ENCODE data around the gene CDKAL1.
A peak's percentile ranks its signal among the peaks of the same experiment; 100 is the strongest.
"Not testable (repeated sequence)": the region's sequence is repeated elsewhere in the genome, so short reads cannot be mapped to it uniquely, and the experiment has no call there.

CDKAL1 gene

DNA sequence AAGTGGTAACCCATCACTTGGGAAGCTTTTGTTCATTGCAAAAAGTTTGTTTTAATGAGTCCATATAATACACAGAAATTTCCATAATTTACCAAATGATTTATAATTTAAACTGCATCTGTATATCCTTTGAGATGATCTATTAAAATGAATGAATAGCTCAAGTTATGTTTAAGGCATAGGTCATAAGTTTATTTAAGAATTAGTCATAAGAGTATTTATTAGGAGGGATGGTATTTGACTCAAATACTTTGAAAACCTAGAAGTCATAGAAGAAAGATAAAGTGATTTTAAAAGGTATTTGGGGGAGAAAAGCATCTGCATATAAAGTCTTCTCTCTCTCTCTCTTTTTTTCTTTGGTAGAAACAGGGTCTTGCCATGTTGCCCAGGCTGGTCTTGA lies 388.5 kb downstream of the CDKAL1 start:
- H3K79me1 ChIP-seq (ENCODE audit: low read depth, low read length): no peaks in the 10 kb centered on the region
- H3K27me3 ChIP-seq (ENCODE audit: control insufficient read depth in 3 of 3, insufficient read depth in 3 of 3, low read depth in 1 of 3, low read length in 3 of 3): no peaks in the 10 kb centered on the region
- no peak overlapping the region for H4K91ac ChIP-seq (ENCODE audit: low read depth, low read length, poor library complexity)
- no peak overlapping the region for H3K4ac ChIP-seq (ENCODE audit: low read length)
- H3K27ac ChIP-seq (replicated peaks; ENCODE audit: low read length): no peak overlapping the region
- no peak overlapping the region for H2BK15ac ChIP-seq (ENCODE audit: low read length)
- no peak overlapping the region for H3K18ac ChIP-seq (ENCODE audit: low read length)
- H3K9ac ChIP-seq (ENCODE audit: low read depth, low read length, poor library complexity): no peak overlapping the region
- no peak overlapping the region for H4K8ac ChIP-seq (ENCODE audit: low read depth, low read length)
- no peak overlapping the region for H3K23ac ChIP-seq (ENCODE audit: low read depth, low read length, poor library complexity)
- no peak overlapping the region for H2AK5ac ChIP-seq (ENCODE audit: low read depth, low read length)
- no peaks in the 10 kb centered on the region for H3K9me3 ChIP-seq (replicated peaks in 1 of 2; ENCODE audit: control insufficient read depth in 2 of 2, insufficient read depth in 1 of 2, low read depth in 1 of 2, low read length in 2 of 2)
- H3K4me2 ChIP-seq (ENCODE audit: insufficient read depth, low read length, poor library complexity, severe bottlenecking): no peak overlapping the region
- no peak overlapping the region for H2BK12ac ChIP-seq (ENCODE audit: low read length)
- no peaks in the 10 kb centered on the region for H3K36me3 ChIP-seq (replicated peaks in 1 of 2; ENCODE audit: control insufficient read depth in 2 of 2, insufficient read depth in 2 of 2, low read length in 2 of 2)
- no peak overlapping the region for H3K4me3 ChIP-seq (ENCODE audit: low read length in 2 of 2)
- no peak overlapping the region for H2BK120ac ChIP-seq (ENCODE audit: low read depth, low read length)
- no peak overlapping the region for H2BK5ac ChIP-seq (ENCODE audit: low read length)
- H3K14ac ChIP-seq (ENCODE audit: low read length): no peak overlapping the region
- H3K4me1 ChIP-seq (ENCODE audit: control insufficient read depth in 2 of 2, insufficient read depth in 1 of 2, low read depth in 1 of 2, low read length in 2 of 2): peaks cover 0 to 16% of the 10 kb centered on the region in 2 donors
- DNase-seq (ENCODE audit: low spot score): no peak
- no peak overlapping the region for H2AFZ ChIP-seq (ENCODE audit: low read length)

DNA sequence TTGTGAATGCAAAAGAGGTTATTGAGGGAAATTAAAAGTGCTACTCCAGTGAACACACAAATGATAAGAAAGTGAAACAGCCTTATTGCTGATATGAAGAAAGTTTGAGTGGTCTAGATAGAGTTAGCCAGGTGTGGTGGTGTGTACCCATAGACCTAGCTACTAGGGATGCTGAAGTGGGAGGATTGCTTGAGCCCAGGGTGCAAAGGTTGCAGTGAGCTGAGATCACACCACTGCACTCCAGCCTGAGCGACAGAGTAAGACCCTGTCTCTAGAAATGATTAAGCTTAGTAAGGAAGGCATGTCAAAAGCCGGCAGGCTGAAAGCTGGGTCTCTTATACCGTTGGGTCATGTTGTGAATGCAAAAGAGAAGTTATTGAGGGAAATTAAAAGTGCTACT lies 389.8 kb downstream of the CDKAL1 start:
- not testable (repeated sequence) for H3K9me3 ChIP-seq (replicated peaks in 1 of 2; ENCODE audit: control insufficient read depth in 2 of 2, insufficient read depth in 1 of 2, low read depth in 1 of 2, low read length in 2 of 2); H3K14ac ChIP-seq (ENCODE audit: low read length); H3K27me3 ChIP-seq (ENCODE audit: control insufficient read depth in 3 of 3, insufficient read depth in 3 of 3, low read depth in 1 of 3, low read length in 3 of 3); H3K4me2 ChIP-seq (ENCODE audit: insufficient read depth, low read length, poor library complexity, severe bottlenecking); H3K36me3 ChIP-seq (replicated peaks in 1 of 2; ENCODE audit: control insufficient read depth in 2 of 2, insufficient read depth in 2 of 2, low read length in 2 of 2); H2BK120ac ChIP-seq (ENCODE audit: low read depth, low read length); H3K23ac ChIP-seq (ENCODE audit: low read depth, low read length, poor library complexity); H3K18ac ChIP-seq (ENCODE audit: low read length); H2AK5ac ChIP-seq (ENCODE audit: low read depth, low read length); H2BK12ac ChIP-seq (ENCODE audit: low read length); H3K9ac ChIP-seq (ENCODE audit: low read depth, low read length, poor library complexity); H3K79me1 ChIP-seq (ENCODE audit: low read depth, low read length); H3K4me3 ChIP-seq (ENCODE audit: low read length in 2 of 2); DNase-seq (ENCODE audit: low spot score); H2BK5ac ChIP-seq (ENCODE audit: low read length); H3K4ac ChIP-seq (ENCODE audit: low read length); H4K8ac ChIP-seq (ENCODE audit: low read depth, low read length); H2AFZ ChIP-seq (ENCODE audit: low read length); H4K91ac ChIP-seq (ENCODE audit: low read depth, low read length, poor library complexity); H2BK15ac ChIP-seq (ENCODE audit: low read length); H3K27ac ChIP-seq (replicated peaks; ENCODE audit: low read length)
- peaks cover 0 to 20% of the 10 kb centered on the region in 2 donors for H3K4me1 ChIP-seq (ENCODE audit: control insufficient read depth in 2 of 2, insufficient read depth in 1 of 2, low read depth in 1 of 2, low read length in 2 of 2)
- no CpG with 5 or more reads among the region's 3 CpGs for WGBS, 2 donors (ENCODE audit: extremely low coverage in 2 of 2, insufficient read length in 2 of 2, insufficient replicate concordance in 1 of 2)

GRCh38 chr6:20924911-20925543 lies 390.8 kb downstream of the CDKAL1 start:
- Histone ChIP-seq H2AK5ac (ENCODE audit: low read depth, low read length) (no peak overlapping the region), H3K4ac (ENCODE audit: low read length) (no peak overlapping the region), H3K9ac (ENCODE audit: low read depth, low read length, poor library complexity) (no peak overlapping the region), H3K23ac (ENCODE audit: low read depth, low read length, poor library complexity) (no peak overlapping the region), H3K9me3 (replicated peaks in 1 of 2; ENCODE audit: control insufficient read depth in 2 of 2, insufficient read depth in 1 of 2, low read depth in 1 of 2, low read length in 2 of 2) (no peaks in the 10 kb centered on the region), H3K27me3 (ENCODE audit: control insufficient read depth in 3 of 3, insufficient read depth in 3 of 3, low read depth in 1 of 3, low read length in 3 of 3) (no peaks in the 10 kb centered on the region), H3K79me1 (ENCODE audit: low read depth, low read length) (no peaks in the 10 kb centered on the region), H2BK120ac (ENCODE audit: low read depth, low read length) (no peak overlapping the region), H3K36me3 (replicated peaks in 1 of 2; ENCODE audit: control insufficient read depth in 2 of 2, insufficient read depth in 2 of 2, low read length in 2 of 2) (no peaks in the 10 kb centered on the region), H3K4me2 (ENCODE audit: insufficient read depth, low read length, poor library complexity, severe bottlenecking) (no peak overlapping the region), H2BK15ac (ENCODE audit: low read length) (no peak overlapping the region), H4K91ac (ENCODE audit: low read depth, low read length, poor library complexity) (no peak overlapping the region), H2BK5ac (ENCODE audit: low read length) (no peak overlapping the region), H2BK12ac (ENCODE audit: low read length) (no peak overlapping the region), H3K14ac (ENCODE audit: low read length) (no peak overlapping the region), H3K4me1 (ENCODE audit: control insufficient read depth in 2 of 2, insufficient read depth in 1 of 2, low read depth in 1 of 2, low read length in 2 of 2) (peaks cover 0 to 20% of the 10 kb centered on the region in 2 donors), H3K18ac (ENCODE audit: low read length) (no peak overlapping the region), H2AFZ (ENCODE audit: low read length) (no peak overlapping the region), H4K8ac (ENCODE audit: low read depth, low read length) (no peak overlapping the region), H3K27ac (replicated peaks; ENCODE audit: low read length) (no peak overlapping the region), H3K4me3 (ENCODE audit: low read length in 2 of 2) (no peak overlapping the region)
- no CpG with 5 or more reads among the region's 3 CpGs for WGBS, 2 donors (ENCODE audit: extremely low coverage in 2 of 2, insufficient read length in 2 of 2, insufficient replicate concordance in 1 of 2)
- no peak for DNase-seq (ENCODE audit: low spot score)

DNA sequence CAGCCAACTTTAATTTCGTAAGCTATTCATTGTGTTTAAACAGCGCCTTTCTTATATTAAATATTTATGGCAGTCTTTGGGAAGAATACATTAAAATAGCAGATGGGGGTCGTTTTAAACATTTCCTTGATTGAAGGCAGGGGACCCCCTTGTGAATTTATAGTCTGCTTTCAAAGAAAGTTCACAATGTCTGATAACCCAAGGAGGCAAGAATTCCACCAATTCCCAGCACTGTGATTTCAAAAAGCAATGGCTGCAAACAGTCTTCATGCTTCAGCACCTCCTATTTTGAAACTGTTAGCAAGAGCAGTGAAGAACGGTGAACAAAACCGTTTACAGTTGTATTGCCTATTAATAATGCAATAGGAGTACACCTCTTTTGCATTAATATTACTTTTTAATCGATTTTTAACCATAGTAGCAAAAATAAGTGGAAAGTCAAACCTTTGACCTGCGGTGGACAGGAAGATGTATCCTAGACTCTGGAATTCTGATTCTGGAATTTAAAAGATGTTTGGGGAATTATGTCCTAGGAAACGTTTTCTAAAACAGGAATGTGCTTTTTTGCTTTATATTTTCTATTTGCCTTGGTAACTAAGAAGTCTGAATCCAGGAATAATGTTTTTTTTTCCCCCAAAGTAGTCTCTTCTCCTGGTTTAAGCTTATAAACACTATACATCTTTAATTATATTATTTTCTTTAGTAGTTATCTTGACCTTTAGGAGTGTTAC lies 393.0 kb downstream of the CDKAL1 start:
- H2BK15ac ChIP-seq (ENCODE audit: low read length): no peak overlapping the region

More for the DNA sequence above, 393.0 kb downstream of the CDKAL1 start:
- no peak overlapping the region for H3K4me2 ChIP-seq (ENCODE audit: insufficient read depth, low read length, poor library complexity, severe bottlenecking)
- H3K27me3 ChIP-seq (ENCODE audit: control insufficient read depth in 3 of 3, insufficient read depth in 3 of 3, low read depth in 1 of 3, low read length in 3 of 3): no peaks in the 10 kb centered on the region
- H3K36me3 ChIP-seq (replicated peaks in 1 of 2; ENCODE audit: control insufficient read depth in 2 of 2, insufficient read depth in 2 of 2, low read length in 2 of 2): no peaks in the 10 kb centered on the region
- H2BK12ac ChIP-seq (ENCODE audit: low read length): no peak overlapping the region
- no peak overlapping the region for H2BK120ac ChIP-seq (ENCODE audit: low read depth, low read length)
- H3K9ac ChIP-seq (ENCODE audit: low read depth, low read length, poor library complexity): no peak overlapping the region
- H4K8ac ChIP-seq (ENCODE audit: low read depth, low read length): no peak overlapping the region
- no peak overlapping the region for H4K91ac ChIP-seq (ENCODE audit: low read depth, low read length, poor library complexity)
- H3K27ac ChIP-seq (replicated peaks; ENCODE audit: low read length): no peak overlapping the region
- H3K79me1 ChIP-seq (ENCODE audit: low read depth, low read length): no peaks in the 10 kb centered on the region
- no peak overlapping the region for H3K14ac ChIP-seq (ENCODE audit: low read length)
- H2AK5ac ChIP-seq (ENCODE audit: low read depth, low read length): no peak overlapping the region
- H2AFZ ChIP-seq (ENCODE audit: low read length): peak overlapping the region; percentile 17
- no CpG with 5 or more reads among the region's 8 CpGs for WGBS, 2 donors (ENCODE audit: extremely low coverage in 2 of 2, insufficient read length in 2 of 2, insufficient replicate concordance in 1 of 2)
- no peaks in the 10 kb centered on the region for H3K9me3 ChIP-seq (replicated peaks in 1 of 2; ENCODE audit: control insufficient read depth in 2 of 2, insufficient read depth in 1 of 2, low read depth in 1 of 2, low read length in 2 of 2)
- H3K18ac ChIP-seq (ENCODE audit: low read length): no peak overlapping the region
- H2BK5ac ChIP-seq (ENCODE audit: low read length): no peak overlapping the region
- H3K4me3 ChIP-seq (ENCODE audit: low read length in 2 of 2): no peak overlapping the region
- no peak for DNase-seq (ENCODE audit: low spot score)
- no peak overlapping the region for H3K23ac ChIP-seq (ENCODE audit: low read depth, low read length, poor library complexity)
- no peak overlapping the region for H3K4ac ChIP-seq (ENCODE audit: low read length)
- peaks cover 0 to 20% of the 10 kb centered on the region in 2 donors for H3K4me1 ChIP-seq (ENCODE audit: control insufficient read depth in 2 of 2, insufficient read depth in 1 of 2, low read depth in 1 of 2, low read length in 2 of 2)

All from neuronal stem cell (in vitro differentiated cells).